Measurements from ENCODE around the gene INPP5J.
"Not testable (repeated sequence)": the region's sequence is repeated elsewhere in the genome, so short reads cannot be mapped to it uniquely, and the experiment has no call there.

The INPP5J gene

DNA sequence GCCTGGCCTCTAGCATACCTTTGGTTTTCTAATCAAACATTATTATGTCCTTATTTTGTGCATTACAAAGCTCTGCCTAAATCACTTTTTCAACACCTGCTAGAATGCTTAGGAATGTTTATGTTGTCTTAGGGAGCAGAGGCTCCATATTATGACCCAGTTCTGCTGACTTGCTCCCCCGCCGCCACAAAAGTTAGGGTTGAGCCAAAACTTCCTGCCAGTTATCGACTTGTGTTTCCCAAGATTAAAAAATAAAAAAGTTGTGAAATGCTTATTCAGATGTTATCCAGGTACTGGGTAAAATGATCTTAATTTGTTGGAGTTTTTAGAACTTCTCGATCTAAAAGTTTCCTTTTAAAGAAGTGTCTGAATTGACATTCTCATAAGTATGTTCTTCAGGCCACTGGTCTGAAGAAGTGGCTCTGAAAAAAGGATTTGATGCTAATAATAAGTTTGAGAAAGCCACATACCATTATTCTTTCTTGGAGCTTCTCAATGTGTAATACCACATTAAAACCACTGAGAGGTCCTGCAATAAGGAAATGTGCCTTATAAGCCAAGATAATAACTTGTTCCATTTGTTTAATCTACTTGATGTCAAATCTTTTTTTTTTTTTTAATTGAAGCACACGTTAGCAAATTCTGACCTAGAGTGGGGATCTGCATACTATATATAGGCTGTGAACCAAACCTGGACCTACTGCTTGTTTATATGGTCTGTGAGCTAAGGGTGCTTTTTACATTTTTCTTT, 39.4 kb downstream of the INPP5J start:
- Histone ChIP-seq H3K79me2 (ENCODE audit: control insufficient read depth, low read length) (peaks cover 33% of the 10 kb centered on the region), H3K9me3 (ENCODE audit: control insufficient read depth, insufficient read depth, low read length) (no peaks in the 10 kb centered on the region), H4K20me1 (ENCODE audit: control insufficient read depth, insufficient read depth, low read depth, low read length) (no peaks in the 10 kb centered on the region), H3K4me1 (ENCODE audit: control insufficient read depth, low read length) (peaks cover 30% of the 10 kb centered on the region), H3K4me2 (ENCODE audit: low read length) (peak overlapping the region; percentile 97), H3K36me3 (ENCODE audit: control insufficient read depth, low read length) (peaks cover 6% of the 10 kb centered on the region), H3K27me3 (ENCODE audit: control insufficient read depth, low read length) (no peaks in the 10 kb centered on the region), H3K4me3 (ENCODE audit: low read length) (no peak overlapping the region), H3K9me2 (replicated peaks; ENCODE audit: control insufficient read depth, low read length) (no peaks in the 10 kb centered on the region), H3K27ac (ENCODE audit: low read depth, low read length) (no peak overlapping the region), H3F3A (ENCODE audit: control insufficient read depth, insufficient read depth) (no peaks in the 10 kb centered on the region; the same call in 1 of the 2 replicates)
- no peak for TF ChIP-seq EZH2phosphoT487 (IDR thresholded peaks at IDR 0.05; ENCODE audit: borderline replicate concordance, low read length)

DNA sequence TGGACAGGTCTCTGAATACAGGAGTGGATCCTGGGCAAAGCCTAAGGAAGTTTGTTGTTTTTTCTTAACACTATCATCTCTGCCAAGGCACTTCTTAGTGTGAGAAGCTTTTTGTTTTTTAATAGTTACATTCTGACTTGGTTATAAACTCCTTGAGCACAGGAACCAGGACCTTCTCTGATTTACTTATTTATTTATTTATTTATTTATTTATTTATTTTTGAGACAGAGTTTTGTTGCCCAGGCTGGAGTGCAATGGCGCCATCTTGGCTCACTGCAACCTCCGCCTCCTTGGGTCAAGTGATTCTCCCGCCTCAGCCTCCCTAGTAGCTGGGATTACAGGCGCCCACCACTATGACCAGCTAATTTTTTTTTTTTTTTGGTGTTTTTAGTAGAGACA, 48.2 kb downstream of the INPP5J start:
- Histone ChIP-seq H3K79me2 (ENCODE audit: control insufficient read depth, low read length) (peaks cover 27% of the 10 kb centered on the region), H3K4me2 (ENCODE audit: low read length) (no peak overlapping the region), H4K20me1 (ENCODE audit: control insufficient read depth, insufficient read depth, low read depth, low read length) (no peaks in the 10 kb centered on the region), H3K9me2 (replicated peaks; ENCODE audit: control insufficient read depth, low read length) (no peaks in the 10 kb centered on the region), H3K36me3 (ENCODE audit: control insufficient read depth, low read length) (no peaks in the 10 kb centered on the region; the same call in 1 of the 2 replicates), H3K4me3 (ENCODE audit: low read length) (no peak overlapping the region), H3F3A (ENCODE audit: control insufficient read depth, insufficient read depth) (peaks cover 3% of the 10 kb centered on the region; the same call in 1 of the 2 replicates), H3K27ac (ENCODE audit: low read depth, low read length) (no peak overlapping the region), H3K27me3 (ENCODE audit: control insufficient read depth, low read length) (no peaks in the 10 kb centered on the region), H3K9me3 (ENCODE audit: control insufficient read depth, insufficient read depth, low read length) (no peaks in the 10 kb centered on the region), H3K4me1 (ENCODE audit: control insufficient read depth, low read length) (peaks cover 23% of the 10 kb centered on the region; the same call in 1 of the 2 replicates)
- no peak for TF ChIP-seq EZH2phosphoT487 (IDR thresholded peaks at IDR 0.05; ENCODE audit: borderline replicate concordance, low read length)
- TF ChIP-seq, protein P1, sequence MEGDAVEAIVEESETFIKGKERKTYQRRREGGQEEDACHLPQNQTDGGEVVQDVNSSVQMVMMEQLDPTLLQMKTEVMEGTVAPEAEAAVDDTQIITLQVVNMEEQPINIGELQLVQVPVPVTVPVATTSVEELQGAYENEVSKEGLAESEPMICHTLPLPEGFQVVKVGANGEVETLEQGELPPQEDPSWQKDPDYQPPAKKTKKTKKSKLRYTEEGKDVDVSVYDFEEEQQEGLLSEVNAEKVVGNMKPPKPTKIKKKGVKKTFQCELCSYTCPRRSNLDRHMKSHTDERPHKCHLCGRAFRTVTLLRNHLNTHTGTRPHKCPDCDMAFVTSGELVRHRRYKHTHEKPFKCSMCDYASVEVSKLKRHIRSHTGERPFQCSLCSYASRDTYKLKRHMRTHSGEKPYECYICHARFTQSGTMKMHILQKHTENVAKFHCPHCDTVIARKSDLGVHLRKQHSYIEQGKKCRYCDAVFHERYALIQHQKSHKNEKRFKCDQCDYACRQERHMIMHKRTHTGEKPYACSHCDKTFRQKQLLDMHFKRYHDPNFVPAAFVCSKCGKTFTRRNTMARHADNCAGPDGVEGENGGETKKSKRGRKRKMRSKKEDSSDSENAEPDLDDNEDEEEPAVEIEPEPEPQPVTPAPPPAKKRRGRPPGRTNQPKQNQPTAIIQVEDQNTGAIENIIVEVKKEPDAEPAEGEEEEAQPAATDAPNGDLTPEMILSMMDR (IDR thresholded peaks at IDR 0.05; ENCODE audit: low read depth, low read length, poor library complexity, severe bottlenecking), result no peak

DNA sequence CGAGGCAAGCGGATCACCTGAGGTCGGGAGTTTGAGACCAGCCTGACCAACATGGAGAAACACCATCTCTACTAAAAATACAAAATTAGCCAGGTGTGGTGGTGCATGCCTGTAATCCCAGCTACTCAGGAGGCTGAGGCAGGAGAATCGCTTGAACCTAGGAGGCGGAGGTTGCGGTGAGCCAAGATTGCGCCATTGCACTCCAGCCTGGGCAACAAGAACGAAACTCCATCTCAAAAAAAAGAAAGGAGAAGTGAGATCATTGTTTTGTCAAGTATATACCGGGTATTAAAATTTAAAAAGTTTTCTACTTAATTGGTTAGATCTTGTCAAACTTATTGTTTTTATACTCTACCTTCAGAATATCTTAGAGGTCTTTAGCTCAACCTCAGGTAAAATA, 49.0 kb downstream of the INPP5J start:
- not testable (repeated sequence) for H3F3A ChIP-seq (ENCODE audit: control insufficient read depth, insufficient read depth); H3K36me3 ChIP-seq (ENCODE audit: control insufficient read depth, low read length); H3K9me2 ChIP-seq (replicated peaks; ENCODE audit: control insufficient read depth, low read length); H3K9me3 ChIP-seq (ENCODE audit: control insufficient read depth, insufficient read depth, low read length); H3K27ac ChIP-seq (ENCODE audit: low read depth, low read length); H3K4me2 ChIP-seq (ENCODE audit: low read length); H3K27me3 ChIP-seq (ENCODE audit: control insufficient read depth, low read length); H4K20me1 ChIP-seq (ENCODE audit: control insufficient read depth, insufficient read depth, low read depth, low read length); H3K4me3 ChIP-seq (ENCODE audit: low read length)
- Histone ChIP-seq H3K4me1 (ENCODE audit: control insufficient read depth, low read length) (peaks cover 16% of the 10 kb centered on the region; the same call in 1 of the 2 replicates), H3K79me2 (ENCODE audit: control insufficient read depth, low read length) (peaks cover 27% of the 10 kb centered on the region)

DNA sequence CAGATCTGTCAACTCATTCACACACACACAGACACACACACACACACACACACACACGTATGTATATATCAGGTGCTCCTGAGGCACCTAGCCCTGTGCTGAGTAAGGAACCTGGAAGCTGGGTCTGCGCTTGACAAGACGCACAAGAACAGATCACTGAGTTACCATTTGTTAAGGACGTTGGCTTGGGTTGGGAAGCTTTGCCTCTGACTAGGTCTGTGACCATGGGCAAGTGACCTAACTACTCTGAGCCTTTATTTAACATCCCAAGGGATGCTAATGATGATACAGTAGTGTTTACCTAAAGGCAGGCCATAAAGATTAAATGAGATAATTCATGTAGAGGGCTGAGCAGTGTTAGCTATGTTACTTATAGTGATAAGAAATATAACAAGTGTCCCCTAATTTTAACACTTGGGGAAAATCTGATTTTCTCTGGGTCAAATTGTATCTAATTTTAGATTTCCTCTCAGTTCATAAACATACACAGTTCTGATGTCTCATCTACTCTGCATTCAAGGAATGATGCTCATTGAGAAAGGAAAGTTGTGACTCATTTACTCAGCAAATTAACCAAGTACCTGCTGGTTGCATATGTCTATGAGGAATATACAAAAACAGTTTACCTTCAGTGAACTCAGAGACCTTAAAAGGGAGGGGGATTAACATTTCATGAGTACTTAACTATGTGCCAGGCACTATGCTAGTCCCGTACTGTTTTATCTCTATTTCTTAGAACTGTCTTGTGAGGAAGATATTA, 50.8 kb downstream of the INPP5J start:
- no peaks in the 10 kb centered on the region for H3K9me3 ChIP-seq (ENCODE audit: control insufficient read depth, insufficient read depth, low read length)
- H3K4me2 ChIP-seq (ENCODE audit: low read length), result no peak overlapping the region
- TF ChIP-seq, protein P1 (IDR thresholded peaks at IDR 0.05; ENCODE audit: low read depth, low read length, poor library complexity, severe bottlenecking), result no peak
- TF ChIP-seq EZH2phosphoT487 (IDR thresholded peaks at IDR 0.05; ENCODE audit: borderline replicate concordance, low read length), result no peak
- H3K79me2 ChIP-seq (ENCODE audit: control insufficient read depth, low read length), result peaks cover 20% of the 10 kb centered on the region
- no peak overlapping the region for H3K4me3 ChIP-seq (ENCODE audit: low read length)
- H4K20me1 ChIP-seq (ENCODE audit: control insufficient read depth, insufficient read depth, low read depth, low read length), result no peaks in the 10 kb centered on the region
- no peaks in the 10 kb centered on the region for H3F3A ChIP-seq (ENCODE audit: control insufficient read depth, insufficient read depth)
- no peaks in the 10 kb centered on the region for H3K27me3 ChIP-seq (ENCODE audit: control insufficient read depth, low read length)
- H3K36me3 ChIP-seq (ENCODE audit: control insufficient read depth, low read length), result no peaks in the 10 kb centered on the region
- H3K9me2 ChIP-seq (replicated peaks; ENCODE audit: control insufficient read depth, low read length), result no peaks in the 10 kb centered on the region
- no peak overlapping the region for H3K27ac ChIP-seq (ENCODE audit: low read depth, low read length)
- H3K4me1 ChIP-seq (ENCODE audit: control insufficient read depth, low read length), result peaks cover 12% of the 10 kb centered on the region; the same call in 1 of the 2 replicates
